Heart right ventricle (tissue), 16 donors: ENCODE data around the gene RXFP4. TPM values are rescaled to one million over a fixed set of nuclear protein-coding genes. Genes with fewer than 3 reads are reported as not detected.

Experiments used
- ATAC-seq, 8 donors: fragments of 200-7000 bp; cut with Tn5 transposase; one replicate each; pipeline ENCODE4 v1.9.1; 2020; ENCODE audit warnings: mild to moderate bottlenecking in 8 of 8, moderate library complexity in 8 of 8, moderate number of reproducible peaks in 1 of 8
- DNase-seq, 2 donors: peaks; one replicate each; pipeline ENCODE4 v3.0.0-alpha.2; 2020
- H3K27ac ChIP-seq, 10 donors: fragments of 200-600 bp; sonication (generic) in 2 of 10; one replicate each; pipeline versions ENCODE4 v1.5.0 to v1.8.0; 2020 to 2022; ENCODE audit warnings: mild to moderate bottlenecking in 3 of 10
- H3K27me3 ChIP-seq, 7 donors: fragments of 200-600 bp; one replicate each; pipeline ENCODE4 v1.8.0; 2021 to 2022; ENCODE audit warnings: mild to moderate bottlenecking in 2 of 7
- H3K36me3 ChIP-seq, 9 donors: fragments of 200-600 bp; sonication (generic) in 1 of 9; one replicate each; pipeline versions ENCODE4 v1.5.0 to v1.8.0; 2020 to 2022; ENCODE audit warnings: mild to moderate bottlenecking in 2 of 9
- H3K4me1 ChIP-seq, 9 donors: fragments of 200-600 bp; sonication (generic) in 1 of 9; one replicate each; pipeline versions ENCODE4 v1.5.0 to v1.8.0; 2020 to 2022; ENCODE audit warnings: mild to moderate bottlenecking in 4 of 9
- H3K4me3 ChIP-seq, 10 donors: fragments of 200-600 bp; sonication (generic) in 2 of 10; one replicate each; pipeline versions ENCODE4 v1.5.0 to v1.8.0; 2020 to 2022; ENCODE audit warnings: mild to moderate bottlenecking in 7 of 10, moderate library complexity in 2 of 10
- H3K9me3 ChIP-seq, 11 donors: fragments of 200-600 bp in 10 of 11; sonication (generic) in 2 of 11; one replicate each; pipeline versions ENCODE4 v1.5.0 to v1.8.0; 2013 to 2022; ENCODE audit warnings: mild to moderate bottlenecking in 2 of 11, control low read depth in 1 of 11, moderate library complexity in 1 of 11
- WGBS, 2 donors: extraction: QIAGEN DNeasy Blood & Tissue Kit; methylation state at CpG; one replicate each; pipeline ENCODE4 v1.1.7; 2013; ENCODE audit warnings: inconsistent platforms in 1 of 2; 5-methylcytosine and 5-hydroxymethylcytosine counted together
- intact Hi-C, 10 donors: fragments of 100-400 bp; cut with DNase I; formaldehyde crosslinking; loops; one replicate each; pipeline versions ENCODE4 v1.11.1 to v1.14.2; 2022
- polyA plus RNA-seq, 2 donors: library from polyadenylated mRNA; stranded (reverse); fragments of 200-250 nt; gene quantifications; one replicate each; pipeline ENCODE4 v1.2.3, GENCODE V29; 2013
- total RNA-seq, 10 donors: library from RNA; stranded (reverse); fragmentation: NEBNext Ultra II Directional in 3 of 10; extraction: Animal tissue kit (Norgen Biotek cat#: 25700) in 3 of 10; gene quantifications; one replicate each; pipeline versions ENCODE4 v1.2.1 to v1.2.4, GENCODE V29; 2021 to 2023
- TF ChIP-seq, protein P1 (sequence below), 9 donors: fragments of 200-600 bp; sonication (generic) in 2 of 9; IDR thresholded peaks; one replicate each; pipeline versions ENCODE4 v1.5.0 to v1.8.0; 2021 to 2022; ENCODE audit warnings: antibody characterized with exemption in 9 of 9, mild to moderate bottlenecking in 5 of 9, moderate library complexity in 1 of 9
- donor health status: Arrhythmogenic right ventricular cardiomyopathy.
- donor health status: ischemic (EF 13 %, LVEDD 7.1; RV severe dilation, severe dysfunction).
- donor health status: healthy with polysubstance abuse.
- donor health status: DM: no; HTN: yes; CAD: no.
- donor health status: DM: no; HTN: no; CAD: no.
- donor health status: ischemic (EF 25% LVEDD 6.9; RV normal size, moderate dysfunction).
- donor health status: ischemic (EF 25% LVEDD 5.7; RV mildly dilated, moderate dysfunction).
- donor health status: healthy.
- donor health status: DM: yes; HTN: yes; CAD: no.
- donor health status: Ischemic cardiomyopathy.
- donor health status: ischemic (EF 35%, LVEDD 5.7; RV mildly dilated, moderate dysfunction).
- donor health status: nonischemic (EF 11% LVEDD 7.7; RV severe dilation, severe dysfunction).
- donor health status: DM: yes; HTN: yes; CAD: no.
- donor health status: PGD.
- donor health status: ischemic (EF 29% LVEDD 5.4; RV normal size, mild dysfunction).
- donor health status: nonischemic (EF 23%, LVEDD 6.1; RV moderate dilation, normal function).

Gene RXFP4
- total and polyA plus RNA-seq, 12 donors, result 0.04 TPM; not detected in 11

DNA sequence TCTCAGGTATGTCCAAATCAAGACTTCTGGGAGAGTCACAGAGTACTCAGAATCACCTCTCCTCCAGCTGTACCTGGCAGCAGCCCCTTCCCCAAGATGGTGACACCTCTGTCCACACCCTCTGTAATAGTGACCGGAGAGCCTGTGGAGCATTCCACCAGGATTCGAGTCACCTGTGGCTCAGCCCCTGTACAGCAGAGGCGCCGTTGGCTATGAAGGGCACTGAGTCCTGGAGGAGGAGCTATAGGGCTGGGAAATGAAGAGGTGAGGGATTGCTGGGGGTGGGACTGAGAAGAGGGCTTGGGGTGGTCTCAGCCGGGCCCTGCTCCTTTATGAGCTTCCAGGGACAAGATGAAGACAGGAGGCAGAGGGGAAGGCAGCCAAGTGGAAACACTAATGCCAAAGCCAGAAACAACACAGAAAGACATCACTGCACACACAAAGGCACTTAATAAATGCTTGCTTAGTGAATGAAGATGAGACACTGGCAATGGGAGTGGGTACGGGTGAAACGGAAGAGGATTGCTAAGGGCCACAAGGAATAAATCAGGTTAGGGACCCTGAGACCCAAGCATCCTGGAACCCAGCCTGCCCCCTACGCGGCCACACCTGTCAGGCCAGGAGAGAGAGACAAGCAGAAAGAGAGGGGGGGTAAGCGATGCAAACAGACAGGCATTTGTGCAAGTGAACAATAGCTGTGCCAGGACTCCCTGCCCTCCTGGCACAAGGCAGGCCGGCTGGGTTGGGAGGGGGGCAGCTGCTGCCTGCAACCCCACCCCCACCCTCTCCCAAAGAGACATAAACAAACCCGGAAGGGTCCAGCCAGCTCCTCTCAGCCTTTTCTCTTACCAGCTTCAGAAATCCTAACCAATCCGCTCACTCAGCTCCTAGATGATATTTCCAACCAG lies 33.0 kb downstream of the RXFP4 start:
- Histone ChIP-seq H3K9me3 (no peaks in the 10 kb centered on the region), H3K36me3 (peaks cover 0 to 37% (median 0%) of the 10 kb centered on the region in 9 donors), H3K27me3 (no peaks in the 10 kb centered on the region), H3K27ac (peak overlapping the region in 9 of 10 donors; percentile 86 to 99 (median 97)), H3K4me3 (peak overlapping the region in 8 of 10 donors; percentile 28 to 97 (median 87)), H3K4me1 (peaks cover 42 to 89% (median 82%) of the 10 kb centered on the region in 9 donors)
- intact Hi-C loops, result loop anchor here in 4 of 10 donors (5.0 kb wide), 1 partner anchor 32 kb away; the partner anchor contains the start of gene RXFP4 (in 4 of the 4)
- TF ChIP-seq, protein P1, sequence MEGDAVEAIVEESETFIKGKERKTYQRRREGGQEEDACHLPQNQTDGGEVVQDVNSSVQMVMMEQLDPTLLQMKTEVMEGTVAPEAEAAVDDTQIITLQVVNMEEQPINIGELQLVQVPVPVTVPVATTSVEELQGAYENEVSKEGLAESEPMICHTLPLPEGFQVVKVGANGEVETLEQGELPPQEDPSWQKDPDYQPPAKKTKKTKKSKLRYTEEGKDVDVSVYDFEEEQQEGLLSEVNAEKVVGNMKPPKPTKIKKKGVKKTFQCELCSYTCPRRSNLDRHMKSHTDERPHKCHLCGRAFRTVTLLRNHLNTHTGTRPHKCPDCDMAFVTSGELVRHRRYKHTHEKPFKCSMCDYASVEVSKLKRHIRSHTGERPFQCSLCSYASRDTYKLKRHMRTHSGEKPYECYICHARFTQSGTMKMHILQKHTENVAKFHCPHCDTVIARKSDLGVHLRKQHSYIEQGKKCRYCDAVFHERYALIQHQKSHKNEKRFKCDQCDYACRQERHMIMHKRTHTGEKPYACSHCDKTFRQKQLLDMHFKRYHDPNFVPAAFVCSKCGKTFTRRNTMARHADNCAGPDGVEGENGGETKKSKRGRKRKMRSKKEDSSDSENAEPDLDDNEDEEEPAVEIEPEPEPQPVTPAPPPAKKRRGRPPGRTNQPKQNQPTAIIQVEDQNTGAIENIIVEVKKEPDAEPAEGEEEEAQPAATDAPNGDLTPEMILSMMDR (IDR thresholded peaks at IDR 0.05), result no peak
- 30 to 32% methylated on average over 13 of the region's 13 CpGs for WGBS, 2 donors
- ATAC-seq (no peak), DNase-seq (no peak)

- peaks cover 0 to 27% (median 0%) of the 10 kb centered on the region in 9 donors for H3K36me3 ChIP-seq
- peak overlapping the region in 9 of 10 donors; percentile 86 to 99 (median 97) for H3K27ac ChIP-seq
- H3K4me3 ChIP-seq, result peak overlapping the region in 9 of 10 donors; percentile 66 to 97 (median 88)
- intact Hi-C loops, result loop anchor here in 5 of 10 donors (2.0 to 5.0 kb wide), 2 partner anchors 31 to 33 kb away; partner anchors contain the start of gene RXFP4 (in 4 of the 5)
- no peak for ATAC-seq
- TF ChIP-seq, protein P1 (IDR thresholded peaks at IDR 0.05), result no peak
- H3K9me3 ChIP-seq, result no peaks in the 10 kb centered on the region
- no peak for DNase-seq
- peaks cover 42 to 89% (median 82%) of the 10 kb centered on the region in 9 donors for H3K4me1 ChIP-seq
- WGBS, 2 donors, result 11 to 13% methylated on average over 4 of the region's 4 CpGs
- no peaks in the 10 kb centered on the region for H3K27me3 ChIP-seq
These were observed 34.1 kb downstream of the RXFP4 start for GRCh38 chr1:155975375-155976061.

DNA sequence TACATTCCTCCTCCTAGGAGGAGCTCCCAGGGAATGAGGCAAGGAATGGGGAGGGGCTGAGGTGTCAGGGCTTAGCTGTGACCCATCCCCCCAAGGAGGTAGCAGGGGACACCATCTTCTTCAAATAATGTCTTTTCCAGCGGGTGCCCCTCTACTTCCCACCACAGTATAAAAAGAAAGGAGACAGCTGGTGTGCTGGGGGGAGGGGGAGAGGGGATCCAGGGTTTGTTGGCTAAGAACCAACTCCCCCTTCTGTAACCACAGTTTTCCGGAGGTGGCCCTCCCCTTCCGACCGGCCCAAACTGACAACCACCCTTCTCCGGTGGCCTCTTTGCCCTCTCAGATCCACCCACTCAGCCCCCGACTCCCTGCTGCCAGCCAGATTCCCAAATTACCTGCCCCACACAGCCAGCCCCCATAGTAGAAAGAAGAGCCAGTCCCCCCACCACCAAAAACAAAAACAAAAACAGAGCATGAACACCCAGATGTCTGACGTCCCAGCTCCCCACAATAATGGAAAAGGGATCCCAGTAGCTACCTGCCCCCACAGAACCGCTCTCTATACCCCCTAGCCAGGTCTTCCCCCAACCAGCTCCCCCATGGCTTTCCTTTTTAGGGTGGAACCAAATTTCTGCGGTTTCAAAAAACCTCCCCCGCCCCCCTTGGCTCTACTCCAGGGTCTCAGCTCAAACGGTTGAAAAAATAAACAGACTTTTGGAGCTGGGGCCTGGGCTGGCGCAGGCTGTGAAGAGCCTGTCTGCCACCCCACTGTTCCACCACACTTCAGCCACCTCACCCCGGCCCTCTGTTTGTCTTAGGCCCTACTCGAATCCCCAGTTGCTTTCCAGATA lies 34.8 kb downstream of the RXFP4 start:
- Histone ChIP-seq H3K27me3 (no peaks in the 10 kb centered on the region), H3K36me3 (peaks cover 0 to 27% (median 0%) of the 10 kb centered on the region in 9 donors), H3K9me3 (no peaks in the 10 kb centered on the region), H3K4me1 (peaks cover 40 to 89% (median 82%) of the 10 kb centered on the region in 9 donors), H3K27ac (peak overlapping the region; percentile 86 to 99 (median 96)), H3K4me3 (peak overlapping the region; percentile 66 to 97 (median 88))
- WGBS, 2 donors, result 6 to 8% methylated on average over 14 of the region's 14 CpGs
- ATAC-seq (no peak), DNase-seq (peak; percentile 72 to 80)
- TF ChIP-seq, protein P1 (IDR thresholded peaks at IDR 0.05), result no peak
- intact Hi-C loops, result loop anchor here in 5 of 10 donors (2.0 to 5.0 kb wide), 2 partner anchors 31 to 34 kb away; partner anchors contain the start of gene RXFP4 (in 4 of the 5)
